ENCODE results near the gene NAALADL2.
"Not testable (repeated sequence)": the region's sequence is repeated elsewhere in the genome, so short reads cannot be mapped to it uniquely, and the experiment has no call there.

NAALADL2 gene

GRCh38 chr3:175389560-175389959 lies 530.4 kb downstream of the NAALADL2 start:
- no peak for DNase-seq

GRCh38 chr3:175391601-175392000 lies 532.5 kb downstream of the NAALADL2 start:
- DNase-seq, result no peak

- DNase-seq, result no peak
These were observed 533.5 kb downstream of the NAALADL2 start for GRCh38 chr3:175392653-175393052.

GRCh38 chr3:175397372-175397771 lies 538.2 kb downstream of the NAALADL2 start:
- DNase-seq, result no peak

- no peak for DNase-seq
These were observed 539.5 kb downstream of the NAALADL2 start for GRCh38 chr3:175398676-175399075.

GRCh38 chr3:175399156-175399840 lies 540.2 kb downstream of the NAALADL2 start:
- no peak for DNase-seq

GRCh38 chr3:175404027-175404426 lies 544.9 kb downstream of the NAALADL2 start:
- no peak for DNase-seq

- DNase-seq, result no peak
These were observed 545.5 kb downstream of the NAALADL2 start for GRCh38 chr3:175404621-175405020.

GRCh38 chr3:175410251-175410650 lies 551.1 kb downstream of the NAALADL2 start:
- DNase-seq, result no peak

- DNase-seq, result no peak
These were observed 552.3 kb downstream of the NAALADL2 start for GRCh38 chr3:175411405-175411804.

- no peak for DNase-seq
These were observed 552.8 kb downstream of the NAALADL2 start for GRCh38 chr3:175411946-175412345.

GRCh38 chr3:175413926-175414325 lies 554.8 kb downstream of the NAALADL2 start:
- DNase-seq, result no peak

GRCh38 chr3:175416600-175416999 lies 557.5 kb downstream of the NAALADL2 start:
- DNase-seq, result no peak

- DNase-seq, result no peak
These were observed 558.3 kb downstream of the NAALADL2 start for GRCh38 chr3:175417426-175417825.

- DNase-seq, result no peak
These were observed 562.8 kb downstream of the NAALADL2 start for GRCh38 chr3:175421902-175422301.

GRCh38 chr3:175422744-175423143 lies 563.6 kb downstream of the NAALADL2 start:
- no peak for DNase-seq

GRCh38 chr3:175423848-175424247 lies 564.7 kb downstream of the NAALADL2 start:
- not testable (repeated sequence) for DNase-seq

GRCh38 chr3:175426805-175427204 lies 567.7 kb downstream of the NAALADL2 start:
- DNase-seq, result no peak

GRCh38 chr3:175428466-175428865 lies 569.3 kb downstream of the NAALADL2 start:
- no peak for DNase-seq

- no peak for DNase-seq
These were observed 572.0 kb downstream of the NAALADL2 start for GRCh38 chr3:175430983-175431773.

- DNase-seq, result no peak
These were observed 573.4 kb downstream of the NAALADL2 start for GRCh38 chr3:175432376-175433025.

GRCh38 chr3:175433026-175433674 lies 574.0 kb downstream of the NAALADL2 start:
- DNase-seq, result no peak

- no peak for DNase-seq
These were observed 575.4 kb downstream of the NAALADL2 start for GRCh38 chr3:175434561-175434960.
